Natural killer cell (primary cell): ENCODE data around the gene GJB4. TPM values are rescaled to one million over a fixed set of nuclear protein-coding genes. Genes with fewer than 3 reads are reported as not detected.
"Not testable (repeated sequence)": the region's sequence is repeated elsewhere in the genome, so short reads cannot be mapped to it uniquely, and the experiment has no call there.

Source experiments
- ATAC-seq, 3 donors: fragments of 150-1000 bp in 2 of 3; fragments of 200-7000 bp in 1 of 3; cut with Tn5 transposase; 1 replicate in 1 of 3; 2 replicates in 2 of 3; pipeline ENCODE4 v1.10.0; 2021; ENCODE audit warnings: mild to moderate bottlenecking in 2 of 3, moderate library complexity in 2 of 3
- DNase-seq, 2 donors: peaks; one replicate each; pipeline versions ENCODE4 v3.0.0 to v3.0.0-alpha.2; 2013 to 2021; ENCODE audit warnings: mixed read lengths in 1 of 2
- H3K27ac ChIP-seq: one replicate; pipeline ENCODE4 v1.5.1; 2013; ENCODE audit warnings: mild to moderate bottlenecking, low read length
- H3K27me3 ChIP-seq: one replicate; pipeline ENCODE4 v1.6.1; 2013; ENCODE audit warnings: low read length; ENCODE audit not compliant: control insufficient read depth, insufficient read depth
- H3K36me3 ChIP-seq: one replicate; pipeline ENCODE4 v1.6.1; 2013; ENCODE audit warnings: low read length; ENCODE audit not compliant: control insufficient read depth, insufficient read depth
- H3K4me1 ChIP-seq: one replicate; pipeline ENCODE4 v1.6.1; 2013; ENCODE audit warnings: low read length; ENCODE audit not compliant: control insufficient read depth, insufficient read depth
- H3K4me3 ChIP-seq: one replicate; pipeline ENCODE4 v1.5.1; 2013; ENCODE audit warnings: low read length
- H3K9me3 ChIP-seq: one replicate; pipeline ENCODE4 v1.6.1; 2013; ENCODE audit warnings: low read length; ENCODE audit not compliant: control insufficient read depth, insufficient read depth
- H3K27ac Mint-ChIP-seq, 2 donors: one replicate each; pipeline ENCODE4 v1.8.0; 2022; ENCODE audit warnings: mild to moderate bottlenecking in 2 of 2, mixed read lengths in 2 of 2, moderate library complexity in 1 of 2
- H3K27me3 Mint-ChIP-seq, 2 donors: one replicate each; pipeline ENCODE4 v1.8.0; 2022; ENCODE audit warnings: low read depth in 2 of 2, mixed read lengths in 2 of 2
- H3K36me3 Mint-ChIP-seq: one replicate; pipeline ENCODE4 v1.8.0; 2022; ENCODE audit warnings: mixed read lengths
- H3K4me1 Mint-ChIP-seq, 2 donors: one replicate each; pipeline ENCODE4 v1.8.0; 2022; ENCODE audit warnings: mixed read lengths in 2 of 2
- H3K4me3 Mint-ChIP-seq: one replicate; pipeline ENCODE4 v1.8.0; 2022; ENCODE audit warnings: mild to moderate bottlenecking, moderate library complexity, mixed read lengths
- H3K9me3 Mint-ChIP-seq, 2 donors: one replicate each; pipeline ENCODE4 v1.8.0; 2022; ENCODE audit warnings: mixed read lengths in 2 of 2
- CTCF ChIP-seq: fragments of 200-600 bp; IDR thresholded peaks from one replicate; pipeline ENCODE4 v1.8.0; 2022; ENCODE audit warnings: antibody characterized with exemption
- WGBS: methylation state at CpG from one replicate; pipeline ENCODE4 v1.1.7; 2013; ENCODE audit warnings: missing lambda C conversion rate; ENCODE audit not compliant: insufficient coverage; 5-methylcytosine and 5-hydroxymethylcytosine counted together
- intact Hi-C: fragments of 100-400 bp; cut with micrococcal nuclease; formaldehyde crosslinking; loops from one replicate; pipeline ENCODE4 v1.14.2; 2022
- total RNA-seq, 4 donors: library from RNA; stranded (reverse); fragments of 120-200 nt in 1 of 4; gene quantifications; one replicate each; pipeline versions ENCODE4 v1.2.3 to v1.2.4, GENCODE V29; 2013 to 2022

The GJB4 gene
- total RNA-seq, 3 donors from 2014 or later (not counting 1 experiment from before 2014, with no cell fraction given) = not detected

GRCh38 chr1:34736692-34737091 lies 22.8 kb upstream of the GJB4 start:
- no peaks in the 10 kb centered on the region for H3K36me3 ChIP-seq
- TF ChIP-seq CTCF = no peak
- H3K4me3 ChIP-seq = no peak overlapping the region
- Mint-ChIP-seq H3K27me3 (peaks cover 10 to 26% of the 10 kb centered on the region in 2 donors), H3K4me3 (no peak overlapping the region), H3K4me1 (no peaks in the 10 kb centered on the region), H3K36me3 (no peaks in the 10 kb centered on the region), H3K27ac (no peak overlapping the region), H3K9me3 (no peaks in the 10 kb centered on the region)
- no peak overlapping the region for H3K27ac ChIP-seq
- DNase-seq = no peak
- H3K9me3 ChIP-seq = no peaks in the 10 kb centered on the region
- no peak for ATAC-seq
- WGBS = 88% methylated on average over 10 of the region's 10 CpGs
- no peaks in the 10 kb centered on the region for H3K4me1 ChIP-seq
- intact Hi-C loops = no loop called here
- no peaks in the 10 kb centered on the region for H3K27me3 ChIP-seq

- WGBS = 92% methylated on average over 12 of the region's 12 CpGs
- H3K9me3 Mint-ChIP-seq, H3K27me3 ChIP-seq, H3K4me1 ChIP-seq, intact Hi-C loops, H3K36me3 Mint-ChIP-seq, H3K36me3 ChIP-seq, H3K27ac Mint-ChIP-seq, ATAC-seq, H3K4me3 Mint-ChIP-seq, H3K4me1 Mint-ChIP-seq, H3K4me3 ChIP-seq, H3K9me3 ChIP-seq, H3K27ac ChIP-seq, DNase-seq: not testable (repeated sequence)
- H3K27me3 Mint-ChIP-seq = peaks cover 10 to 26% of the 10 kb centered on the region in 2 donors
These were observed 22.3 kb upstream of the GJB4 start for GRCh38 chr1:34737236-34737635.

GRCh38 chr1:34739613-34740012 lies 19.9 kb upstream of the GJB4 start:
- no peak for DNase-seq
- H3K4me1 ChIP-seq = peaks cover 3% of the 10 kb centered on the region
- Mint-ChIP-seq H3K27ac (no peak overlapping the region), H3K36me3 (no peaks in the 10 kb centered on the region), H3K9me3 (no peaks in the 10 kb centered on the region), H3K27me3 (peaks cover 4 to 20% of the 10 kb centered on the region in 2 donors), H3K4me3 (no peak overlapping the region), H3K4me1 (peaks cover 4 to 8% of the 10 kb centered on the region in 2 donors)
- TF ChIP-seq CTCF = no peak
- no peaks in the 10 kb centered on the region for H3K9me3 ChIP-seq
- no peaks in the 10 kb centered on the region for H3K36me3 ChIP-seq
- no peaks in the 10 kb centered on the region for H3K27me3 ChIP-seq
- H3K27ac ChIP-seq = no peak overlapping the region
- H3K4me3 ChIP-seq = no peak overlapping the region
- no peak for ATAC-seq
- 60% methylated on average over 3 of the region's 3 CpGs for WGBS
- intact Hi-C loops = loop anchor here (5.0 kb wide), 1 partner anchor 1107 kb away; no protein-coding TSS in a partner anchor

GRCh38 chr1:34740161-34740868 lies 19.2 kb upstream of the GJB4 start:
- H3K27ac ChIP-seq = no peak overlapping the region
- TF ChIP-seq CTCF = no peak
- Mint-ChIP-seq H3K36me3 (no peaks in the 10 kb centered on the region), H3K4me3 (no peak overlapping the region), H3K4me1 (peaks cover 4 to 8% of the 10 kb centered on the region in 2 donors), H3K27ac (no peak overlapping the region), H3K27me3 (peaks cover 4 to 20% of the 10 kb centered on the region in 2 donors), H3K9me3 (no peaks in the 10 kb centered on the region)
- no peak for DNase-seq
- no peaks in the 10 kb centered on the region for H3K9me3 ChIP-seq
- peaks cover 3% of the 10 kb centered on the region for H3K4me1 ChIP-seq
- no peaks in the 10 kb centered on the region for H3K27me3 ChIP-seq
- intact Hi-C loops = loop anchor here (5.0 kb wide), 1 partner anchor 1108 kb away; no protein-coding TSS in a partner anchor
- no peak for ATAC-seq
- WGBS = 66% methylated on average over 18 of the region's 18 CpGs
- H3K36me3 ChIP-seq = no peaks in the 10 kb centered on the region
- no peak overlapping the region for H3K4me3 ChIP-seq
